ENCODE results near the gene MS4A5. TPM values are rescaled to one million over a fixed set of nuclear protein-coding genes. Genes with fewer than 3 reads are reported as not detected.
"Not testable (repeated sequence)": the region's sequence is repeated elsewhere in the genome, so short reads cannot be mapped to it uniquely, and the experiment has no call there.

The MS4A5 gene, protein sequence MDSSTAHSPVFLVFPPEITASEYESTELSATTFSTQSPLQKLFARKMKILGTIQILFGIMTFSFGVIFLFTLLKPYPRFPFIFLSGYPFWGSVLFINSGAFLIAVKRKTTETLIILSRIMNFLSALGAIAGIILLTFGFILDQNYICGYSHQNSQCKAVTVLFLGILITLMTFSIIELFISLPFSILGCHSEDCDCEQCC
- not detected for total RNA-seq

DNA sequence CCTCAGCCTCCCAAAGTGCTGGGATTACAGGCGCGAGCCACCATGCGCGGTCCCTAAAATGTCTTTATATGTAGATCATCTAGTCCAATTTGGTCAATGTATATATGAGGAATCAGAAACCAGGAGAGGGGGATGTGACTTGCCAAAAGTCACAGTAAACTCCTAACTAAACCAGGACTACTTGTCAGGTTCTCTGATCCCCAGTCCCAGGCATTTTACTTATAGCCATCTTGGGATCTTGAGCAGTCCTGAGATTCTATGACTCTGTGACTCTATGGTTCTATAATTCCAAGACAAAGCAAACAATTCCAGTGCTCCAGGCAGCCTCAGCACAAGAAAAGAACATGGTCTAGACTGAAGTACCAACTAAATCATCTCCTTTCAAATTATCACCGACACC, at the start of gene MS4A5:
TSS of gene MS4A5 (plus strand) at position 301 of the 400 bp plus-strand sequence. CDS start 103 bp downstream, outside the sequence.
- no peak for DNase-seq

DNA sequence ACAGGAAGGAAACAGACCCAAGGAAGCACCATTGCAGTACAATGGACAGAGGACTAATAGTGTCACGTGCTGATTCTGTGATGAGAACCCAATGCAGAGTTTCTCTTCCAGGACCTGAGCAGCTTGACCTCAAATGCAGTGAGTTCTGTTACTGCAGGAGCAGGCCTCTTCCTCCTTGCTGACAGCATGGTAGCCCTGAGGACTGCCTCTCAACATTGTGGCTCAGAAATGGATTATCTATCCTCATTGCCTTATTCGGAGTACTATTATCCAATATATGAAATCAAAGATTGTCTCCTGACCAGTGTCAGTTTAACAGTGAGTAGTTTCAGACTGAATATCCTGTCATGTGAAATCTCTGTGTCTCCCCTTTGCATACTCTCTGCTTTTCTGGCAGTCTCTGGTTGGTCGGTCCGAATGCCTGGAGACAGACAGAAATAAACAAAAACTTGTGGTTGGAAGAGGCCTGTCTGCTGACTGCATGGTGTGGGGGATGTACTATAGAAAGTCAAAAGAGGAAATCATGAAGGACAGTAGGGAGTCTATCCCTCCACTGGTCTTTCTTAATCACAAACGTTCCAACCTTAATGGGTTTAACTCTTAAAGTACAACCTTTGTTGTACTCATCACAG, 40.0 kb upstream of the MS4A5 start:
- no peak for DNase-seq

DNA sequence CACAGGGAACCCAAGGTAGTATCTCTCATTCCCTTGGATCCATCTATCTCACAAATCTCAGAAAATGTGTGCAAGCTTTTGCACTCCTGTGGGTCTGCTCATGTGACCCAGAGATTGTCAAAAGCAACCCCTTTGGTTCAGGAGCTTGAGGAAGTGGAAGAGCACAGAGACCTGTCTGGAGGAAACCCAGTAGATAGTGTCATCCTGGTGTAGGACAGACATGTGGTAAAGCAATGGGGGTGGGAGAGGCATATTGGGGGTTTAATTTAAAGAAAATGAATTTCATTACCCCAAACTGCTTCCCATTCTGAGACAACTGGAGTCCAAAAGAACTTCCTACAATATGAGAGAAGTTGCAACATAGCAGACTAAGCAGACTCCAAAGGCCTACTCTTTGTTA, 39.0 kb upstream of the MS4A5 start:
- no peak for DNase-seq

DNA sequence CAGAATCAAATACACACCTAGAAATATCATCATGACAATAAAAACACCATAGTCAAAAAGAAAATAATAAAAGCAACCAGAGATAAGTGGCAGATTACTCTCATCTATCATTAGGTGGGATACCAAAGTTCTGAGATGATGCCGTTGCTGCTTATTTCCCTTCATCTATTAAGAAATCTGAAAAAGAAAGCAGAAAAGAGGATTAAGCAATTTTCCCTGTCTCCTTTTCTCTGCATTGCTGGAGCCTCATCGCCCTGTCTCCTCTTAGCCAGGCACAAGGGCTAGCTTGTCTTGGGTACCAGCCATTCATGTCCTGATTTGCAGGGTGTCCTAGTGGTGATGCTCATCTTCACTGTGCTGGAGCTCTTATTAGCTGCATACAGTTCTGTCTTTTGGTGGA, 37.0 kb upstream of the MS4A5 start:
- no peak for DNase-seq

DNA sequence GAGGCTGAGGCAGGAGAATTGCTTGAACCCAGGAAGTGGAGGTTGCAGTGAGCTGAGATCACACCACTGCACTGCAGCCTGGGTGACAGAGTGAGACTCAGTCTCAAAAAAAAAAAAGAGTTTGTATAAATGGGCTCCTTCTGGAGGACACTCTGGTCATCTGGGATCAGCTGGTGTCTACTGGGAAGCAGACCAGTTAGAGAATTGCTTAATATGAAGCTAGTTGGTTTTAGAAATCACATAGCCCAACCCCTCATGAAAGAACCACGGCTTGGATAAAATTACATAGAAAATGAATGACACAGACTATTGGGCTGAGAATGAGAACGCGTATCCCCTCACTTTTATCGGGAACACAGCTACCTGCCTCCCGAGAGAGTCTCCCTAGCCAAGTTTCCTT, 36.4 kb upstream of the MS4A5 start:
- DNase-seq = no peak

DNA sequence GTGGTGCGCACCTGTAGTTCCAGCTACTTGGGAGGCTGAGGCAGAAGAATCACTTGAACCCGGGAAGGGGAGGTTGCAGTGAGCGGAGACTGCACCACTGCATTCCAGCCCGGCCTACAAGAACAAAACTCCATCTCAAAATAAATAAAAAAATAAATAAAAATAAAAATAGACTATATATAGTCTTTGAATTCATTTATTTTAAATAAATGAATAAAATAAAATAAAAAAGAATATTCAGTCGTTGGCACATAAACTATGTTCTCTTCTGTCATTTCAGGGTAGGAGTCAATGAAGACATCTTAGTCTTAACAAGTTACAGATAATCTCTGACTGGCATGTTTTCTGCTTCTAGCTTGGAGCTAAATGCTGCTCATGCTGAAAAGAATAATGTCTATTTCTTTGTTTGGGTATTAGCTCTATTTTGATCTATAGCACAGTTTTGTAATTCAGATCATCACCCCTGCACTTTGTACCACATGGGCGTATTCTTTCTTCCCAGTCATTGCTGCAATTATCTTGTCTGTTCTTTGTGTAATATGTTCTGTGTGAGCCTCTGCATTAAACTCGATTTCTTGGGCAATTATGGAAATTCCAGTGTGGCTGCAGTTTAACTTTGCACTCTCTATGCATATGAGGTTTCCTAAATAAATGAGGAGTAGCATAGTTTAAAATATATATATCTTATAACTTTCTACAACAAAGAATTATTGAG, 34.5 kb upstream of the MS4A5 start:
- no peak for DNase-seq

DNA sequence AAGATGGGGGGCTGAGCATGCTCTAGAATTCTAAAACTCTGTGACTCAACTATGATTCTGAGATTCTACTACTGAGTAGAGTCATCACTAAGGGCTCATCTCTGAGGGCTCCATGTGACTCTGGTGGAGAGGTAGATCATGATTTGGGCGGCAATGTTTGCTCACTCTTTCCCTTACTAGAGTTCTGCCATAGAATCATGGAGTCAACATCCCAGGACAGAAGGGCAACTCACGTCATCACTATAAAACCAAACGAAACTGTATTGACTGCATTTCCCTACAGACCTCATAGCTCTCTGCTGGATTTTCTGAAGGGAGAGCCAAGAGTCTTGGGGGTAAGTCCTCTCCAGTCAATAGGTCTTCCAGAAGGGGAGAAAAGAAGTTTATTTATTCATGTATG, 33.0 kb upstream of the MS4A5 start, which contains the start of gene MS4A14:
TSS of gene MS4A14 (plus strand) at position 78 of the 400 bp plus-strand sequence. CDS start at position 198, 120 bp downstream.
- no peak for DNase-seq

DNA sequence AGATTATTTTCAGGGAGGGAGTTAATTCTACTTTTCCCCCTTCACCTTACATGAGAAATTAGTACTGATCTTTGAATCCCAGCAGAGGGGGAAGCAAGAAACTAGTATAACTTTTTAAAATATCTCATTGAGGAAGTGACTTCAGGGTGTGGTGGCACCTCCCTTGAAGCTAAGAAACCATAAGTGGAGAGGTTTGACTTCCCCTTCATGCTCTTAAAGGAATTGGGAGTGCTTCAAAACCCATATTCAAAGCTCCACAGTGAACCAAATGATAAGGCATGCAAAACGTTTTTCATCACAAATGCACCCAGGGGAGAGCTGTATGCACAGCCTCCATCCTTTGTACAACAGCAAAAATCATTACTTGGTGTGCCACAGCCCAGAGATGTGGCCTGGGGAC, 32.6 kb upstream of the MS4A5 start:
- DNase-seq = no peak

DNA sequence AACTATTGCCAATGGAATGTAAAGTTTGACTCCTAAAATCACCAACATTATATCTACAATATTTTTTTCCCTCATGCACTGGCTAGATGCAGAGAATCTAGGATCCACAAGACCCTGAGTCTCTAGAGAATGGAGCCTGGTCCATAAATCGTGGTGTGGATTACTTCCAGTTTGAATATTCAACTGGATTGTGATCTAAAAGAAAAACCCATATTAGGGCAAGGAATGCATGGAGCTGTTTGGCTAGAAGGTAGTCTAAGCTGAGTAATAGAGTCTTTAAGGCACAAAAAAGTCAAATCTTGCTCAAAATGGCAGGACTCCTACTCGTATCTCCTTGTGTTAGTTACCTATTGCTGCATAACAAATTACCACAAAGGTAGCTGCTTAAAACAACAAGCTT, 9.4 kb upstream of the MS4A5 start:
- DNase-seq = no peak

DNA sequence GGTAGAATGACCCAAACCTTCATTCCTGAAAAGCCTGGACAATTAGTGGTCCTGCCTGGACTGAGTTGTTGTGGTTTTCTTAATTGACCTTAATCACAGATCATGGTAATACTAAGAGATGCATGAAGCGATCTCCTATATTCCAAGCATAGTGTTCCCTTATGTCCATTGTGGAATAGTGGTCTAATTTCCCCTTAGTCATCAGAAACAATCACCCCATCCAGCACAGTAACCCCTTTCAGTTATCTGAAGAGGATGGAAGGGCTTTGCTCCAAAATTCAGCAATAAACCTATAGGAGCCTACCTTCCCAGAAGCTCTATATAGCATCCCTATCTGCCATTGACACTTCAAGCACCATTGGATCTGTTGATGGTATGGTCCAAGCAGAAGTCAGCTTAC, 6.8 kb upstream of the MS4A5 start:
- no peak for DNase-seq

DNA sequence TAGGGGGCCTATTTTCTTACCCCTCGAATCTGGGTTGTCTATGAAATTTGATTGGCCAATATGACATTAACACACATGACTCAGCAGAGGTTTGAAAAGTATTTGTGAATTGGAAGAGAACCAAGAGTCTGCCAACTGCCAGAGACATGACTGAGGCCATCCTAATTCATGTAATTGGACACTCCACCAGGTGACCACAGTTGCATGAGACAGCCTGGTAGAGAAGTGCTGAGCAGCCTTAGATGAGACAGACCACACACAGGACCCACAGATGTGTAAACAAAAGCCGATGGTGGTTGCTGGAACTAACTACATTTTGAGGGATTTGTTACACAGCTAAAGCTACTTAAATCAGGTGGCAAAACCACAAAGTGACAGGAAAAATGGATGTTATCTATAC, 855 bp upstream of the MS4A5 start:
- no peak for DNase-seq

DNA sequence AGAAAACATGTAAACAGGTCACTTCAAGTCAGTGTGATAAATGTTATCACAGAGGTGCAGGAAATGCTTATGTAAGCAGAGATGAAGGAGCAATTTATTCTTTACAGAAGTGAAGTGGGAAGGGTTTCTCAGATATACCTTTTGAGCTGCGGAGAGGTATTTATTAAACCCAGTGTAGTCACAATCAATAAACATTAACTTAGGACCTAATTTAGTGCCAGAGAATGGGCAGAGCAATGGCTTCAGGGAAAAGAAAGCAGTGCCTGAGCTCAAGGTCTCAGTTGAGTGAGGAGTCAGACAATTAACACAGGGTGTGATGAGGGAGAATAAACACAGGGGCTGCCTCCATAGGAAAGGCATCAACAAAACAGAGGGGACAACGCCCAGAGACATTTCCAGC, 1.9 kb downstream of the MS4A5 start:
- no peak for DNase-seq

DNA sequence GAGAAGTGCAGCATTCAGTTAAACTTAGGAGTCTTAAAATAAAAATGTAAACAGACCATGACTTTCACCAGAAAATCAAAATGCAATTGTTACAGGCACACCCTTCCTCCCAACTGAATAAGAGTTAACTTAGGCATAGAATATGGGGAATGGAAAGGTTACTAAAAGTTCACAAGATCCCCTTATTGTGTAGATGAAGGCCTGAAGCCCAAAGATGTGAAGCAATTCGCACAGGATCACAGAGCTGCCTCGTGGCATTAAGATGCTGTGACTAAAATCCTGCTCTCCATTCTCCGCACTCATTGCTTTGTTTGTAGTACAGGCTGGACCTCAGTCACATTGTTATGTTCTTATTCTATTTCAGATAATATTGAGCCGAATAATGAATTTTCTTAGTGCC, 4.0 kb downstream of the MS4A5 start:
- no peak for DNase-seq

DNA sequence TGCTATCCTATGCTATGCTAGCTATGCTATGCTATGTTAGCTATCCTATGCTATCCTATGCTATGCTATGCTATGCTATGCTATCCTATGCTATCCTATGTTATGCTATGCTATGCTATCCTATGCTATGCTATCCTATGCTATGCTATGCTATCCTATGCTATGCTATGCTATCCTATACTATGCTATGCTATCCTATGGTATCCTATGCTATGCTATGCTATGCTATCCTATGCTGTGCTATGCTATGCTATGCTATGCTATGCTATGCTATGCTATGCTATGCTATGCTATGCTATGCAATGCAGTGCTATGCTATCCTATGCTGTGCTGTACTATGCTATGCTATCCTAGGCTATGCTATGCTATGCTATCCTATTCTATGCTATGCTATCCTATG, 17.7 kb downstream of the MS4A5 start:
- no peak for DNase-seq

DNA sequence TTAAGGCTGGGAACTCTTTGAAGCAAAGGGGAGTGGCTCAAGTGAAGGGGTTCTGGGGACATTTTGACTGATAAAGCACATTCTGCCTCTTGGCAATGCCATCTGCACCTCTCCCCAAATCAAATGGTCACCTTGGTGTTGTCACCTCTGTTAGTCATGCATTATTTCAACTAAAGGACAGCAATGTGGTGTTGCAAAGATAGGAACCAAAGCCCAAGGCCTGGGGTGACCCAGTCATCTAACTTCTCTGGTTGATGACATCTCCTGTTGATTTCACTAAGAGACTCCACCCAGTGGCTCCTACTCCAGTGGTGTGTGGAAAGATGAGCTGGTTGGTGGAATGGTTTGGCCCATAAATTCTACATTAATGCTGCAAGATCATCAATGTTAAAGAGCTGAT, 18.5 kb downstream of the MS4A5 start:
- DNase-seq = no peak

DNA sequence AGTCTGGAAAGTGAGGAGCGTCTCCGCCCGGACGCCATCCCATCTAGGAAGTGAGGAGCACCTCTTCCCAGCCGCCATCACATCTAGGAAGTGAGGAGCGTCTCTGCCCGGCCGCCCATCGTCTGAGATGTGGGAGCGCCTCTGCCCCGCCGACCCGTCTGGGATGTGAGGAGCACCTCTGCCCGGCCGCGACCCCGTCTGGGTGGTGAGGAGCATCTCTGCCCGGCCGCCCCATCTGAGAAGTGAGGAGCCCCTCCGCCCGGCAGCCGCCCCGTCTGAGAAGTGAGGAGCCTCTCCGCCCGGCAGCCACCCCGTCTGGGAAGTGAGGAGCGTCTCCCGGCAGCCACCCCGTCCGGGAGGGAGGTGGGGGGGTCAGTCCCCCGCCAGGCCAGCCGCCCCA, 21.8 kb downstream of the MS4A5 start:
- DNase-seq = not testable (repeated sequence)

DNA sequence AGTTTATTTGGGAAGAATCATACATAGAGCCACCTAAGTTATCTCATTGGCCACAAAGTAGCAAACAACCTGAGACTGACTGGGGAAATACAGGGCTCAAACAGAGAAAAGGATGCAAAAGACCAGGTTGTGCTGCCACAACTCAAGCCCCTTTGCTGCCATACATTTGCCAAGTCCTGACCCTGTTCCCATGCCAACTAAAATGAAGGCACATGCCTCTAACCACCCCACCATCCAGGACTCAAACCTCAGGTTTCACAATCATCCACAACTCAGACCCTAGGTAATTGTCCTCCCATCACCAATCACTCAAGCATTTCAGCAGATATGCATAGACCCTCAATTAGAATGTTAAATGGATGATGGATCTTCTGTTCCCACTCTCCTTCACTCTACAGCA, 24.8 kb downstream of the MS4A5 start:
- no peak for DNase-seq

DNA sequence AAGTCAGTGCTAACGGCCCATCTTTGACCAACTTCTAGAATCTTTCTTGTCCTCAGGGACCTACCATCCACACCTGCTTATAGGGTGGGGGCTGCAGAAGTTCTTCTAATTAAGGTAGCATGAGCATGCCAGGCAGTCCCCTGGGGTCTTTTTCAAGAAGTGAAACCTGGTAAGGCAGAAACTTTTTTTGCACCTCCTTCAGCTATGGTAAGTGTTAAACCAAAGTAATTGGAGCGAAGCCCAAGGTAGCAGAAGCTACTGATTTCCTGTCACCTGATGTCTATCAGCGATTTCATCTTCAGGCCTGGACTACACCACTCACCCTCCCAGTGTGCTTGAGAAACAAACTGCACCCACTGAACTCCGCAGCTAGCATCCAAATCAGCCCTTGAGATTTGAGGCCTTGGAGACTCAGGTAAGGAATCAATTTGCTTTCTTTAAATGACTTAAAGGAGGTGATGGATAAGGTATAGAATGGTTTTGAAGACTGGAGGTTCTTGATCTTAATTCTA, 26.2 kb downstream of the MS4A5 start, which contains the start of gene MS4A1:
TSS of gene MS4A1 (plus strand) at position 317 of the 512 bp plus-strand sequence. CDS start 6,528 bp downstream, outside the sequence.
- no peak for DNase-seq

DNA sequence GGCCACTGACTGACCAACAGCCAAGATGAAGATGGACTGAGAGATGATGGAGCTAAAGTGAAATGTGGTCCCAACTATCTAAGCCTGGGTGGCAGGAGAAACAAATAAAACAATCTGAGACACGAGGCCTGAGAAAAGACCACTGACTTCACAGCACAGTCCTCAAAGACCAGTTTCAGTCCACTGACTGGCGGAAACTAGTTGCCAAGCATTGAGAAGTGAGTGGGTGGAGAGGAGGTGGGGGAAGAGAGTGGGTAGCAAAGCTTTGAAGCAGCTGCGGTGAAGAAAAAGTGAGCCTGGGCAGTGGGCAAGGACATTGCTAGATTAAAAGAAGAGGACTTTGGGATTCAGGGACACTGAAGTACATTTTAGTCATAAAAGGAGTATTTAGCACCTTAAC, 28.2 kb downstream of the MS4A5 start:
- no peak for DNase-seq

DNA sequence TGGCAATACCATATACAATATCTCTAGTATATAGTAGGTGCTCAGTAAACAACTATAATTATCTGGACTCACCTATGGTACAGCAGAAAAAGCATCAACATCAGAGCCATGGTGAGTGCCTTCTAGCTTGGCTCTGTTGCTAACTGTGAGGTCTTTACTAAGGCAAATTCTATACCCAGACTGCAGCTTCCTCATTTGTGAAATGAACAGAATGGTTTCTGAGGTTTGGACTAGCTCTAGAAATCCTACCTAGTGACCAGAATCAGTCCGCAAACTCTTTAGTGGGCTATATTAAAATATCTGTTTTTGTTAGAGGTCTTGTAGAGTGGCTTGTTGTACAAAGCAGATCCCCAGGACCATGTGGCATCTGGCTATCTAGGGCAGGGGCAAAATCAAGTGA, 30.0 kb downstream of the MS4A5 start:
- no peak for DNase-seq

DNA sequence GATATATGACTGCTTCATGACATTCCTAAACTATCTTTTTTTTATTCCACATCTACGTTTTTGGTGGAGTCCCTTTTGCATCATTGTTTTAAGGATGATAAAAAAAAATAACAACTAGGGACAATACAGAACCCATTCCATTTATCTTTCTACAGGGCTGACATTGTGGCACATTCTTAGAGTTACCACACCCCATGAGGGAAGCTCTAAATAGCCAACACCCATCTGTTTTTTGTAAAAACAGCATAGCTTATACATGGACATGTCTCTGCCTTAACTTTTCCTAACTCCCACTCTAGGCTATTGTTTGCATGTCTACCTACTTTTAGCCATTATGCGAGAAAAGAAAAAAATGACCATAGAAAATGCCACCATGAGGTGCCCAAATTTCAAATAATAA, 39.5 kb downstream of the MS4A5 start:
- no peak for DNase-seq

DNA sequence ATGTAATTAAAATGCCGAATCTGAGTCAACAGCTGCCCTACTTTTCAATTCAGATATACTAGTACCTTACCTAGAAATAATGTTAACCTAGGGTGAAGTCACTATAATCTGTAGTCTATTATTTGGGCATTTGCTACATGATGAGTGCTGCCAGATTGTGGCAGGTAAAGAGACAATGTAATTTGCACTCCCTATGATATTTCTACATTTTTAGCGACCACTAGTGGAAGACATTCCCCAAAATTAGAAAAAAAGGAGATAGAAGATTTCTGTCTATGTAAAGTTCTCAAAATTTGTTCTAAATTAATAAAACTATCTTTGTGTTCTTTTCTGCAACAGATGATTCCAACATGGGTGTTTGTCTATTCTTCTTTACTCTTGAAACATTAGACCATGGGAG, 40.4 kb downstream of the MS4A5 start:
- DNase-seq = no peak

DNA sequence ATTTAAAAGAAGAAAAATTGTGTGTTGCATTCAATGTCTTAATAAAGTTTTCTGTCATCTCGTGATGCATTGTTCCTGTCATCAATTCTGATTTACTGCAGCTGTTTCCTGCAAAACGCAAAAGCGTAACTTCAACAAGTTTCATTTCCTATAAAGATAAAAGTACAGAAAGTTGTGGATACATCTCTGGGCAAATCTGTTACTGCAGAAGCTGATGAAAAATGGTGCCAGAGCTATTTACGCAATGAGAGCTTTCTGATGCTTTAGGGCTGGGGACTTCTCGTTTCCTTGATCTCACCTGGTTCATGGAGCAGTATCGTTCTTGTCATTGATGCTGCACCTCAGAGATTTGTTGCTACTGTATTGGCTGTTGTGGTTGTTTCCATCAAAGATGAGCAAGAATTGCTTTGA, 47.7 kb downstream of the MS4A5 start:
- no peak for DNase-seq

DNA sequence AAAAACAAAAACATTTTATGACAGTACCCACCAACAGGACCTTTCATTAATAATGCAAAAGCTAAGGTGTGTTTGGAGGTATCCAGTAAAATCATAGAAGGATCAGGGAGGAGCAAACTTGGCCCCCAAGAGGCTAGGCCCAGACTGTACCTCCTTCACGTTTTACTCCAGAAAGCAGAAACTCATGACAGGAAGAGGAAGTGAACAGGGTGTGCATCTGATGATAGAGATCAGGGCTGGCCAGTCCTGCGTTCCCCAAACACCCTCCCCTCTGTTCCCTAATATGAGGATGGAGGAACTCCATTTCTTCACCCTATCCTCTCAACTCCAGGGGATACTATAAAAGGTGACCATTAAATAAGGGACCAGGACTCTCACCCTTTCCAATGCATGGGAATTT, 53.0 kb downstream of the MS4A5 start:
- no peak for DNase-seq

Data from effector CD4-positive, alpha-beta T cell (primary cell).